Ovary (tissue), 9 donors: ENCODE measurements around the gene THSD8. TPM values are rescaled to one million over a fixed set of nuclear protein-coding genes. Genes with fewer than 3 reads are reported as not detected.
A peak's percentile ranks its signal among the peaks of the same experiment; 100 is the strongest.
"Not testable (repeated sequence)": the region's sequence is repeated elsewhere in the genome, so short reads cannot be mapped to it uniquely, and the experiment has no call there.

Experiments used
- DNase-seq, 5 donors: peaks; one replicate each; pipeline ENCODE4 v3.0.0-alpha.2; 2019 to 2020
- H3K27ac ChIP-seq, 2 donors: fragments of 200-600 bp; one replicate each; pipeline versions ENCODE4 v1.5.1 to v1.8.0; 2019 to 2022
- H3K27me3 ChIP-seq: fragments of 200-600 bp; one replicate; pipeline ENCODE4 v1.8.0; 2022
- H3K36me3 ChIP-seq: fragments of 200-600 bp; sonication (generic); one replicate; pipeline ENCODE4 v1.5.1; 2019
- H3K4me1 ChIP-seq: one replicate; pipeline ENCODE4 v1.8.1; 2013; ENCODE audit warnings: mild to moderate bottlenecking, moderate library complexity; ENCODE audit not compliant: insufficient read depth
- H3K4me3 ChIP-seq: fragments of 200-600 bp; sonication (generic); one replicate; pipeline ENCODE4 v1.5.1; 2017
- H3K9me3 ChIP-seq, 2 donors: fragments of 200-600 bp in 1 of 2; sonication (generic) in 1 of 2; one replicate each; pipeline versions ENCODE4 v1.5.1 to v1.8.1; 2013 to 2019; ENCODE audit warnings: mild to moderate bottlenecking in 1 of 2, moderate library complexity in 1 of 2
- EP300 ChIP-seq: sonication (generic); formaldehyde crosslinking; IDR thresholded peaks from one replicate; pipeline ENCODE4 v1.6.1; 2017; ENCODE audit warnings: antibody characterized with exemption
- POLR2A ChIP-seq: fragments of 450-650 bp; IDR thresholded peaks from one replicate; pipeline ENCODE4 v1.6.1; 2017; ENCODE audit warnings: antibody characterized with exemption, mild to moderate bottlenecking, moderate library complexity
- WGBS, 3 donors: extraction: QIAGEN DNeasy Blood & Tissue Kit in 1 of 3; methylation state at CpG; one replicate each; pipeline versions ENCODE4 v1.1.5 to v1.1.7; 2013 to 2017; 5-methylcytosine and 5-hydroxymethylcytosine counted together
- intact Hi-C, 4 donors: fragments of 100-400 bp; cut with DNase I; formaldehyde crosslinking; loops; one replicate each; pipeline versions ENCODE4 v1.11.0 to v1.15.1; 2022 to 2023
- polyA plus RNA-seq, 2 donors: library from polyadenylated mRNA; stranded (reverse); fragments of 200-250 nt in 1 of 2; fragments of 350-450 nt in 1 of 2; fragmentation: Illumina TruSeq in 1 of 2; extraction: RNeasy Lipid Tissue Mini Kit (QIAGEN cat#74804) in 1 of 2; gene quantifications; one replicate each; pipeline ENCODE4 v1.2.3, GENCODE V29; 2013 to 2014
- total RNA-seq, 7 donors: library from RNA; depleted of rRNA in 2 of 7; stranded (reverse); fragments of >200 nt in 2 of 7; fragmentation: NEBNext Ultra II Directional in 3 of 7; extraction: Animal tissue kit (Norgen Biotek cat#: 25700) in 3 of 7; gene quantifications; one replicate each; pipeline versions ENCODE4 v1.1.0 to v1.2.4, GENCODE V29; 2016 to 2023
- TF ChIP-seq, protein P1 (sequence below), 3 donors: fragments of 450-650 bp in 2 of 3; fragments of 200-600 bp in 1 of 3; IDR thresholded peaks; one replicate each; pipeline versions ENCODE4 v1.5.1 to v1.8.0; 2016 to 2022; ENCODE audit warnings: antibody characterized with exemption in 3 of 3, mild to moderate bottlenecking in 1 of 3
- donor health status: DM: no; HTN: no; CAD: no; lungs with moderate emphysema.
- donor health status: DM: no; HTN: no; CAD: no.
- donor health status: Bipolar disorder and iron deficiency.
- donor health status: DM: yes; HTN: yes; CAD: no.
- donor health status: DM: no; HTN: no; CAD: no.
- donor health status: DM: yes; HTN: yes; CAD: no.

THSD8 gene
- total and polyA plus RNA-seq, 9 donors, result 0.71 to 7.2 (median 2.6) TPM; not detected in 1

DNA sequence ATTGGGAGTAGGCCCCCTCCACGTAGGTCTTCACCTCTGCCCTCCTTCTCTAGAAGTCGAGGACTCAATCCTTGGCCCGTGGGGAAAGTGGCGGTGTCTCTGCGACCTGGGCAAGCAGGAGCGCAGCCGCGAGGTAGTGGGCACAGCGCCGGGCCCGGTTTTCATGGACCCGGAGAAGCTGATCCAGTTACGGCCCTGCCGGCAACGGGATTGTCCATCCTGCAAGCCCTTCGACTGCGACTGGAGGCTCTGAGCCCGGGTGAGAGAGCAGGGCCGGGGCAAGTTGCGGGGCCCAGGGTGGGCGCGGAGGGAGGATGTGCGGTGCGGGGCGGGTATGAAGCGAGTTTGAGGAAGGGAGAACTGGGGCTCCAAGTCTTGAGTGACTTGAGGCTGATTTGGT lies 2.2 kb downstream of the THSD8 start:
- H3K27me3 ChIP-seq, result no peaks in the 10 kb centered on the region
- H3K27ac ChIP-seq, result no peak overlapping the region
- no peaks in the 10 kb centered on the region for H3K9me3 ChIP-seq
- TF ChIP-seq EP300 (no peak), POLR2A (no peak)
- TF ChIP-seq, protein P1, sequence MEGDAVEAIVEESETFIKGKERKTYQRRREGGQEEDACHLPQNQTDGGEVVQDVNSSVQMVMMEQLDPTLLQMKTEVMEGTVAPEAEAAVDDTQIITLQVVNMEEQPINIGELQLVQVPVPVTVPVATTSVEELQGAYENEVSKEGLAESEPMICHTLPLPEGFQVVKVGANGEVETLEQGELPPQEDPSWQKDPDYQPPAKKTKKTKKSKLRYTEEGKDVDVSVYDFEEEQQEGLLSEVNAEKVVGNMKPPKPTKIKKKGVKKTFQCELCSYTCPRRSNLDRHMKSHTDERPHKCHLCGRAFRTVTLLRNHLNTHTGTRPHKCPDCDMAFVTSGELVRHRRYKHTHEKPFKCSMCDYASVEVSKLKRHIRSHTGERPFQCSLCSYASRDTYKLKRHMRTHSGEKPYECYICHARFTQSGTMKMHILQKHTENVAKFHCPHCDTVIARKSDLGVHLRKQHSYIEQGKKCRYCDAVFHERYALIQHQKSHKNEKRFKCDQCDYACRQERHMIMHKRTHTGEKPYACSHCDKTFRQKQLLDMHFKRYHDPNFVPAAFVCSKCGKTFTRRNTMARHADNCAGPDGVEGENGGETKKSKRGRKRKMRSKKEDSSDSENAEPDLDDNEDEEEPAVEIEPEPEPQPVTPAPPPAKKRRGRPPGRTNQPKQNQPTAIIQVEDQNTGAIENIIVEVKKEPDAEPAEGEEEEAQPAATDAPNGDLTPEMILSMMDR (IDR thresholded peaks at IDR 0.05), result no peak
- H3K4me3 ChIP-seq, result no peak overlapping the region
- peak in 4 of 5 donors; percentile 32 to 45 (median 35) for DNase-seq
- intact Hi-C loops, result loop anchor here in 3 of 4 donors (5.0 kb wide), 1 partner anchor 37 kb away; no protein-coding TSS in a partner anchor
- peaks cover 10% of the 10 kb centered on the region for H3K4me1 ChIP-seq
- WGBS, 3 donors, result 88 to 91% (median 89%) methylated on average over 26 of the region's 26 CpGs
- no peaks in the 10 kb centered on the region for H3K36me3 ChIP-seq

DNA sequence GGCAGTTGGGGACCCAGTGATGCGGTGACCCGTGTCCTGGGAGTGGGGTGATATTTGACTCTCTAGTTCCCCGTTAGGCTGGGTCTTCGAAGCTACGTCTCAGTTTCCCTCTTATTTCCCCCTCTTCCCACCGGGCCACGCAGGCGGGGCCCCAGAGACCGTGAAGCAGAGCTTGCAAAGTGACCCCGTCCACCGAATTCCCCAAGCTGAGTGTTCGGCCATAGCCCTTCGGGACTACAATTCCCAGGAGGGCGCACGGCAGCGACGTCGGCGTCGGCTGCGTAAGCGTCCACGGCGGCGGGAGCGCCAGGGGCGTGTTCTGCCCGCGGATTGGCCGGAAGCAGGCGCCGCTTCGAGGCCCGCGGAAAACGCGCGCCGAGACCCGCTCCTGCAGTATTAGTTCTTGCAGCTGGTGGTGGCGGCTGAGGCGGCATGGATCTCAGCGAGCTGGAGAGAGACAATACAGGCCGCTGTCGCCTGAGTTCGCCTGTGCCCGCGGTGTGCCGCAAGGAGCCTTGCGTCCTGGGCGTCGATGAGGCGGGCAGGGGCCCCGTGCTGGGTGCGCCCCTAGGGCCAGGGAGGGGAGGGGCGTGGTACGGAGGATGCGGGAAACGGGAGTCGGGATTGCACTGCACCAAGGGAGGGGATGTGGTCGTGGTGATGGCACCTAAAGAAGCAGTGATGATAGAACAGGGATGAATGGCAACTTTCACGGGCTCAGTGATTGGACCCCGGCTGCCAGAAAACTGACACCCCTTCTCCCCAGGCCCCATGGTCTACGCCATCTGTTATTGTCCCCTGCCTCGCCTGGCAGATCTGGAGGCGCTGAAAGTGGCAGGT lies 4.6 kb downstream of the THSD8 start, which contains the start of gene RNASEH2A:
RNASEH2A (plus strand) TSS at position 343 of the 840 bp plus-strand sequence; CDS start at position 433, 90 bp downstream.
- 3 to 5% (median 4%) methylated on average over 50 to 66 of the region's 66 CpGs for WGBS, 3 donors
- Histone ChIP-seq H3K9me3 (no peaks in the 10 kb centered on the region), H3K36me3 (no peaks in the 10 kb centered on the region), H3K4me3 (peak within 1 kb of the TSS; percentile 48), H3K27ac (peak within 1 kb of the TSS in 1 of 2 donors; percentile 17), H3K27me3 (no peaks in the 10 kb centered on the region), H3K4me1 (peaks cover 8% of the 10 kb centered on the region)
- no peak for TF ChIP-seq EP300
- TF ChIP-seq, protein P1 (IDR thresholded peaks at IDR 0.05), result peak in 1 of 3 donors; percentile 10
- no peak for TF ChIP-seq POLR2A
- intact Hi-C loops, result loop anchor here in 1 of 4 donors (5.0 kb wide), 1 partner anchor 34 kb away; no protein-coding TSS in a partner anchor
- peak; percentile 83 to 93 (median 88) for DNase-seq

DNA sequence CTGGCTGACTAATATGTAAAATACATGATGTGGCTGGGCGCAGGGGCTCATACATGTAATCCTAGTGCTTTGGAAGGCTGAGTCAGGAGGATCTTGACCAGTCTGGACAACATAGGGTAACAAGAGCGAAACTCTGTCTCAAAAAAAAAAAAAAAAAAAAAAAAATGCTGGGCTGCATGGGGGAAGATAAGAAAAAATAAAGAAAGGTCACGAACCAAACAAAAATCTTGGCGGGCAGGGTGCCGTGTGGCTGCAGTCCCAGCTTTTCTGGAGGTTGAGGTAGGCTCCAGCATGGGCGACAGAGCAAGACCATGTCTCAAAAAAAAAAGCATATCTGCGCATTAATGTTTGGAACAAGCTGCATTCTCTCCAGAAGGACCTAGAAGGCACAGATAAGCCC lies 13.2 kb downstream of the THSD8 start:
- Histone ChIP-seq H3K9me3 (no peaks in the 10 kb centered on the region), H3K27me3 (no peaks in the 10 kb centered on the region), H3K36me3 (no peaks in the 10 kb centered on the region), H3K27ac (no peak overlapping the region), H3K4me3 (no peak overlapping the region), H3K4me1 (no peaks in the 10 kb centered on the region)
- whole genome bisulfite sequencing, 3 donors, result 74 to 80% (median 79%) methylated on average over 7 of the region's 7 CpGs
- no peak for DNase-seq
- TF ChIP-seq, protein P1 (IDR thresholded peaks at IDR 0.05), result no peak
- TF ChIP-seq EP300, result no peak
- intact Hi-C loops, result no loop called here

DNA sequence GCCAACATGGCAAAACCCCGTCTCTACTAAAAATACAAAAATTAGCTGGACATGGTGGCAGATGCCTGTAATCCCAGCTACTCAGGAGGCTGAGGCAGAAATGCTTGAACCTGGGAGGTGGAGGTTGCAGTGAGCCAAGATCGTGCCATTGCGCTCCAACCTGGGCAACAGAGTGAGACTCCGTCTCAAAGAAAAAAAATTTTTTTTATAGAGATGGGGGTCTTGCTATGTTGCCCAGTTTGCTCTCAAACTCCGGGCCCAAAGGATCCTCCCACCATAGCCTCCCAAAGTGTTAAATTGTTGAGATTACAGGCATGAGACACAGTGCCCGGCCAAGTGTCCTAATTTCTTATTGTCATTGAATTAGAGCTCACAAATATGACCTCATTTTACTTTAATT lies 15.3 kb downstream of the THSD8 start:
- 85 to 90% (median 89%) methylated on average over 6 of the region's 6 CpGs for WGBS, 3 donors
- H3K9me3 ChIP-seq, H3K4me1 ChIP-seq, H3K4me3 ChIP-seq, H3K36me3 ChIP-seq, H3K27ac ChIP-seq, DNase-seq, H3K27me3 ChIP-seq, intact Hi-C loops: not testable (repeated sequence)

DNA sequence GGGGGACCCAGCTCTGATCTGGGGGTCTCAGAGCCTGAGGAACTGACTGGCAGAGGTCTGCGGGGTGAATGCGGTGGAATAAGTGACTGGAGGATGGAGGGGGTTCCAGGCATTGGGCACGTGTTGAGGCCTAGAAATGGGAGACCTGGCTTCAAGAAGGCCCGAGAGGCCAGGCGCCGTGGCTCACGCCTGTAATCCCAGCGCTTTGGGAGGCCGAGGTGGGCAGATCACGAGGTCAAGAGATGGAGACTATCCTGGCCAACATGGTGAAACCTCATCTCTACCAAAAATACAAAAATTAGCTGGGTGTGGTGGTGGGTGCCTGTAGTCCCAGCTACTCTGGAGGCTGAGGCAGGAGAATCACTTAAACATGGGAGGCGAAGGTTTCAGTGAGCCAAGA lies 15.9 kb downstream of the THSD8 start:
- H3K4me1 ChIP-seq, intact Hi-C loops, DNase-seq, H3K4me3 ChIP-seq, H3K36me3 ChIP-seq, H3K9me3 ChIP-seq, H3K27ac ChIP-seq, H3K27me3 ChIP-seq: not testable (repeated sequence)
- 92 to 95% (median 92%) methylated on average over 11 of the region's 11 CpGs for WGBS, 3 donors
